HG03558 (cell line): Measurements from ENCODE around the gene GPC2.
"Not testable (repeated sequence)": the region's sequence is repeated elsewhere in the genome, so short reads cannot be mapped to it uniquely, and the experiment has no call there.

Experiments used
- ATAC-seq: cut with Tn5 transposase; IDR thresholded peaks from one replicate; pipeline ENCODE4 v1.9.1; 2021; ENCODE audit warnings: moderate number of reproducible peaks; ENCODE audit not compliant: unreplicated experiment; ENCODE audit errors: extremely low read depth

GPC2 gene

GRCh38 chr7:100208911-100209408 is 31.8 kb upstream of the GPC2 start:
- peak; percentile 58 for ATAC-seq

- ATAC-seq: no peak
Observed at GRCh38 chr7:100204454-100204853, 27.3 kb upstream of the GPC2 start.

GRCh38 chr7:100200693-100201092 is 23.5 kb upstream of the GPC2 start:
- ATAC-seq: no peak

- no peak for ATAC-seq
Observed at GRCh38 chr7:100198266-100198665, 21.1 kb upstream of the GPC2 start.

- ATAC-seq: not testable (repeated sequence)
Observed at GRCh38 chr7:100195901-100196322, 18.7 kb upstream of the GPC2 start.

- ATAC-seq: no peak
Observed at GRCh38 chr7:100195222-100195621, 18.0 kb upstream of the GPC2 start.

- ATAC-seq: no peak
Observed at GRCh38 chr7:100192969-100193368, 15.8 kb upstream of the GPC2 start.

- not testable (repeated sequence) for ATAC-seq
Observed at GRCh38 chr7:100192281-100192862, 15.2 kb upstream of the GPC2 start.

- no peak for ATAC-seq
Observed at GRCh38 chr7:100191775-100192174, 14.6 kb upstream of the GPC2 start.

GRCh38 chr7:100190048-100190711 is 13.0 kb upstream of the GPC2 start:
- ATAC-seq: no peak

- no peak for ATAC-seq
Observed at GRCh38 chr7:100189061-100189460, 11.9 kb upstream of the GPC2 start.

- no peak for ATAC-seq
Observed at GRCh38 chr7:100185726-100186125, 8.5 kb upstream of the GPC2 start.

- ATAC-seq: not testable (repeated sequence)
Observed at GRCh38 chr7:100183090-100183489, 5.9 kb upstream of the GPC2 start.

GRCh38 chr7:100182616-100183015 is 5.4 kb upstream of the GPC2 start:
- not testable (repeated sequence) for ATAC-seq

- not testable (repeated sequence) for ATAC-seq
Observed at GRCh38 chr7:100180084-100180483, 2.9 kb upstream of the GPC2 start.

GRCh38 chr7:100176096-100177044 is 811 bp downstream of the GPC2 start:
- no peak for ATAC-seq

- no peak for ATAC-seq
Observed at GRCh38 chr7:100175296-100175935, 1.8 kb downstream of the GPC2 start.

- ATAC-seq: no peak
Observed at GRCh38 chr7:100174582-100174981, 2.6 kb downstream of the GPC2 start.

- ATAC-seq: no peak
Observed at GRCh38 chr7:100173806-100174495, 3.2 kb downstream of the GPC2 start.

- ATAC-seq: no peak
Observed at GRCh38 chr7:100171840-100172239, 5.3 kb downstream of the GPC2 start.
